ENCODE results near the gene GPC4.

GPC4 gene

DNA sequence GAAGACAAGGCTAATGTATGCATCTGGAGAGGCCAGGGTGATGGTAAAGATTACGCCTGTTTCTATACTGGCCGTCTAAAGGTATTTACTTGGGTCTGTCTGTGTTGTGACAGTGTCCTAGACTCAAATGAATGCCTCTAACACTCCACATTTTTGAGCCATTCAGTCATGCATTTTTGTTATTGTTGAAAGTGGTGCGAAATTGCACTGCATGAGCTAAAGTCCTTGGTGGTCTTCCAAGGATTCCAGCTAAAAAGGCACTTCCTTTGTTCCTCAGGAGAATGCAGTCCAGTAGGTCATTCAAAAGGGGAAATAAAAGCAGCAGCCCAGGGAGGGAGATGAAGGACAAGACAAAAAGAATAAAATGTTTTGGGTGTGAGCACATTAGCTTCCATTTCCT lies 3.0 kb downstream of the GPC4 start:
- DNase-seq (ENCODE audit: low read depth in 2 of 3, low spot score in 2 of 3): no peak

GRCh38 chrX:133410550-133410949 lies 4.7 kb downstream of the GPC4 start:
- DNase-seq (ENCODE audit: low read depth in 2 of 3, low spot score in 2 of 3): no peak

DNA sequence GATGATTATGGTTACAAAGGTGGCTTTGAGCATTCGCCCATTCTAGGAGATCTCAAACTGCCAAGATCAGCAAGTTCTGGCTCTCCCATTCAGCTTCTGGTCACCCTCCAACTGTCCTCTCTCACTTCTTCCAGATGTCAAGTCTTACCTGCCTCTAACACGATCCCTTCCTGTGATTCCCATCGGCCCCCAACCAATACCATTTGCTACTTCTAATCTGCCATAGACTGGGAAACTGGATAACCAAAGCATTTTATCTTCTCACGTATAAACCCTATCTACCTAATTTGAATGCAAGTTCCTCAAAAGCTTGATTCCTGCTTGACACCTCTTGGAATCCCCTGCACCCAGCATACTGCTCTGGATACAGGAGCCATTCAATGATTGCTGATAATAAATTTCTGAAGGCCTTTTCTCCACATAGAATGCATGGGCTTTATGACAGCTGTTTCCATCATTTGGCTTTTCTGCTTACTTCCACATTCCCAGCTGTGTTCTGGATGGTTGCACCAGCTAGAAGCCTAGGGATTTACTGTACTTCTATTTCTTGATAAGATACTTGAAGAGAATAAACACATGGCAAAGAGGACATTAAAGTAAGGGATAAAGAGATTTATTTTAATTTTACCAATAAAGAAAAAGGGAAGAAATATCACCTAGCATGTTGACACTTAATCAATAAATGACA lies 9.6 kb downstream of the GPC4 start:
- no peak for DNase-seq (ENCODE audit: low read depth in 2 of 3, low spot score in 2 of 3)

- DNase-seq (ENCODE audit: low read depth in 2 of 3, low spot score in 2 of 3): no peak
Observed at GRCh38 chrX:133403984-133404383, 11.3 kb downstream of the GPC4 start.

GRCh38 chrX:133402830-133403625 lies 12.3 kb downstream of the GPC4 start:
- DNase-seq (ENCODE audit: low read depth in 2 of 3, low spot score in 2 of 3): no peak

DNA sequence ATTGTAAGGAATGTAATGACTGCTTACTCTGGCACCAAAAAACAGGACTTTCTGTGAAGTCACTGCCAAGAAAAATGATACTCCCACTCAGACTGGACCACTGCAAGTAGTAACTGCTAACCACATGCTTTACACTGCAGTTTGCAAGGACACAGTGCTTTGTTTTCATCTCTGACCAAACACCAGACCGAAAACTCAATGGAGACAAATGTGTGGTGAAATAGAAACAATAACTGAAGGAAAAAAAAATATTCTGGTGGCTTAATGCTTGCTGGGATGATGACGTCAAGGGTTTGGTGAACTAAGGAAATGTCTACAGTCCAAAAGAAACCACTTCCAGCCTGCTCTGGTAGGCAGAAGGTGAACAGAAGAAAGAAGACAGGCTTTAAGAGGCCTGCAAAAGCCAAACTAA lies 13.2 kb downstream of the GPC4 start:
- DNase-seq (ENCODE audit: low read depth in 2 of 3, low spot score in 2 of 3): no peak

- DNase-seq (ENCODE audit: low read depth in 2 of 3, low spot score in 2 of 3): no peak
Observed at GRCh38 chrX:133401536-133401935, 13.8 kb downstream of the GPC4 start.

GRCh38 chrX:133399411-133399810 lies 15.9 kb downstream of the GPC4 start:
- DNase-seq (ENCODE audit: low read depth in 2 of 3, low spot score in 2 of 3): no peak

DNA sequence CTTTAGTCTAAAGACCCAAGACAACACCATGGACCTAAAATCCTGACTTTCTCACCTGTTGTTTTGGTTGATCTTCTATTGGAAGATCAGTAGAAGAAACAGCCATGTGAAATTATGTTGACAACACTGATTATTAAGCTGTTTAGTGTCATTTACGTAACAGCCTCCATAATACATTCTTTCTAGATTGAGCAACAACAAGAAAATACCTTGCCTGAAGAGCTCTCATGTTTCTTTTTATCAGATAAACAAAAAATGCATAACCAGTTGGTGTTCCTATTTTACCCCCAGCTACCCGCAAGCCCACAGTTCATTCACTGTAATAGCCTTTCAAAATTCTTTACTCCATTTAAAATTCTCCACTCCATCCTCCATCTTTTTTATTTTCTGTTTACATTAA lies 20.5 kb downstream of the GPC4 start:
- no peak for DNase-seq (ENCODE audit: low read depth in 2 of 3, low spot score in 2 of 3)

DNA sequence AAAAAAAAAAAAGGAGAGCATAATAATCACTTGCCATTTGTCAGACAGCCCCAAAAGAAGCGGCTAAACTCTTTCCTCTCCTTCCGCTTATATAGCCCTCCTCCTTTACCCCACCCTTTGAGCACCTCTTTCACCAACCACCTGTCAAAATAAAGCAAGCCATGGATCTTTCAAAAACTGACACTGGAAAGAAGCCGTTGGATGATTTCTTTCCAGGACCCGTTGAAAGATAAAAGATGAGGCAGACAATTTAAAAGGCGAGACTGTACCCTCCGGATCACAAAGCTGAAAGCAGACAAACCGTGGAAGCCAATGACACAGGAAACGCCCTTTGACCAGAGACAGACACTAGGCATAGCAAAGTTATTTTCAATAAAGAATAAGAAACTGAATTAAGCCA lies 22.6 kb downstream of the GPC4 start:
- DNase-seq (ENCODE audit: low read depth in 2 of 3, low spot score in 2 of 3): no peak

- no peak for DNase-seq (ENCODE audit: low read depth in 2 of 3, low spot score in 2 of 3)
Observed at GRCh38 chrX:133391111-133391510, 24.2 kb downstream of the GPC4 start.

- no peak for DNase-seq (ENCODE audit: low read depth in 2 of 3, low spot score in 2 of 3)
Observed at GRCh38 chrX:133390676-133391075, 24.6 kb downstream of the GPC4 start.

DNA sequence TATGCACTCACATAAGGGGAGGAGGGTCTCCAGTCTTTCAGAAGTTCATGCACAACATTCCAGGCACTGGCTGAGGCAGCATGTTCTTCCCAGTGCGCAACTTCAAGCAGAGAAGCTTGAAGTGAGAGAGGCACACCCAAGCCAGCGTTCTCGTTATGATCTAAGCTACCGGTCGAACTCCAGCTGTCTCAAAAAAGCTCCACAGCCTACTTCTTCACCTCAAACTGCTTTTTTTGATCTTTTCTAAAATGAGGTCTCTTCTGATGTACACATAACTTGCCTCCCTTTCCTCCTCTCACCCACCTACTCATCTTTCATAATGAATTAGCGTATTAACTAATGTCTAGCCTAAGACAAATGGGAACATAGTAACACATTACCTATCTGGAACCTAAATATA lies 25.3 kb downstream of the GPC4 start:
- DNase-seq (ENCODE audit: low read depth in 2 of 3, low spot score in 2 of 3): no peak

DNA sequence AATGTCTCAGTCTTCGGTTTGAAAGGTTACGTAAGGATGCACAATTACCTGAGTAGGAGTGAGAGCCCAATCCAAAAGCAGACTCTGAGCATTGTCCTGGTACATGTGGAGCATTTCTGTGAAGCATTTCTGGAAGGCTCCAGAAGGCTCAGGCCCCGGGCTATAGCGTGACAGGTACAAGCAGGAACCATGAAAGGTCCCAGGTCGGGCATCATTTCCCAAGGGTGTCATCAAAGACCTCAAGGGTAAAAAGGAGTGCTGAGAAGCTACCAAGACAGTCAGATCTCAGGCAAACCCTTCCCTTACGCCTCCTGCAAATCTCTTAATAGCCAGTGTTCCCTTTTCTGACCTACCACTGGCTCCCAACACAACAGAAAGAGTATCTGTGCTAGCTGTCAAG lies 30.8 kb downstream of the GPC4 start:
- DNase-seq (ENCODE audit: low read depth in 2 of 3, low spot score in 2 of 3): no peak

DNA sequence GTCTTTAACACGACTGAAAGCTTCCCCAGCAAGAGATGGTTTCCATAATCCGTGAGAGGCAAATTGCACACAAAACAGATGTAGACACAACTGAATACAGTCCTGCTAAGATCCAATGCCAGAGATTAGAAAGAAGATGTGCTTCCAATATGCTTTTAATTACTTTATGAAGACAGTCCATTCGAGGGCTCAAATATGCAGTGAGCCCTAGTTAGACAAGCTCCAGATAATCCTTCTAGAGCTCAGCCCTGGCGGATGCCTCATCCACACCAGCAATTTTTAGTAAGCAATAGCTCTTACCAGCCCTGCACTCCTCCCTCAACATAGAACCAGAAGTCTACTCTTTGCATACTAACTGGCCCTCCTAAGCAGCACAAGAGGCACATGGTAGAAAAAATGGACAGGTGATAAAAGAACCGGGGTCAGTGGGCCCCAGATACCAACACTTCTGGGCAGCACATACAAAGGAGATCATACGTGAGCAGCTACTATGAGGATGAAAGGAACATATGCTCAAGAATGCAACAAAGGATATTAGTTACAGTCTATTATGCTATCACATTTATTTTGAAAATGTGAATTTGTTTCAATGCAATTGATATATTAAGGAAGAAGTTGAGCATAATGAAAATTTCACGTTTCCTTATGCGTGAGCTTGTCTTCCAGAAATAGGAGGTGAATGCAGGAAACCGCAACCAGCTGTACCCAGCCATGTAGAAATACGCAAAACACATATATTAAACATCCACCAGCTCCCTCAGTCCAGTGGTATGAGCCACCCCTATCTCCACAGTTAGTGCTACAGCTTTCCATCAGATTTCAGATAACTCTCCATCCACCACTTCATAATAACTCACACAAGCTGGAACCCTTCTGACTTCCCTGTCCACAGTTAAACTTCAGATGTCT lies 34.3 kb downstream of the GPC4 start:
- no peak for DNase-seq (ENCODE audit: low read depth in 2 of 3, low spot score in 2 of 3)

DNA sequence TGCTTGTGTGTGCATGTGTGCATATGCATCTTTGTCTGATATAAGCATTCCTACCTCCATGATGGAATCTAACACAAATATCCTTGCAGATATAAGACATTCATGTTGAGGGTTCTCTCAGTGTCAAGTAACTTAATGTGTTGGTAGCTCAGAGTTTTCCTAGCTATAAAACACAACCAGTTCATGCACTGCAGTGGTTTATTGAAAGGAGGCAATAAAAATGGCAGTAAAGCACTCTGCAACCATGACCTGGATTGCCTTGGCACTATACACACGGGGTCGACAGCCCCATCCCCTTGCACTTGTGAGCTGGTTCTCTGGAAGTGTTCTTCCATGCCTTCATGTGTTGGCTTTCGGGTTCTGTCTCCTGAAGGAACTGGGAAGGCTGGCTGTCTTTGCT lies 38.9 kb downstream of the GPC4 start:
- DNase-seq (ENCODE audit: low read depth in 2 of 3, low spot score in 2 of 3): no peak

DNA sequence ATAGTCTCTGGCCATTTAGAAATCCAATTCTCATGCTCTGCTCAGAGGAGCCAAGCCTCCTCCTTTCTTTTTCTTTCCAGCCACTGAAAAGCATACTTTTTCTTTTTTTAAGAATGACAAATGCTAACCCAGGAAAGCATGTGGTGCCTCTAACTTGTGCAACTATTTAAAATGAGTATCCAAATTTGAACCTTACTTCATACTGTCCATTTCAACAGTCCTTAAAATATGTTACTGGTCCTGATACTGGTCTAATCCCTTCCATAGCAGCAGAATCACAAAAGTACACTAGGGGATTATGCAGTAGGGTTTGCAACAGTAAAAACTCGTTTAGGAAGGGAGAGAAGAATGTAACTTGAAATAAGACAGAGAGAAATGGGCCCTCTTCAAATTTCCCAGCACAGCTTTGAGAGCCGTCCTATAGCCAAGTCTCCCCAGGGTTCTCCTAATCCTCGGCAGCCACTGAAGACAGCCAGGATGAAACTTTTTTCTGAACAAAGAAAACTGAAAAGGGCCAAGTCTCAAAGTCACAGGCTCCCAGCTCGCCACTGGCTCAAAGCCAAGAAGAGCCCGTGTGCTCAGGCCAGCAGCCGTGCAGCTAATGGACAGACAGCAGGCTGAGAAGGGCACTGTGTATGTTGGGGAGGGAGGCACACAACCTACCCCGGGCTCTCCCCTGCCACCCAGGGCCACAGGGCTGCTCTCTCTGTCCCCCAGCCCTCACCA lies 39.5 kb downstream of the GPC4 start:
- DNase-seq (ENCODE audit: low read depth in 2 of 3, low spot score in 2 of 3): no peak

DNA sequence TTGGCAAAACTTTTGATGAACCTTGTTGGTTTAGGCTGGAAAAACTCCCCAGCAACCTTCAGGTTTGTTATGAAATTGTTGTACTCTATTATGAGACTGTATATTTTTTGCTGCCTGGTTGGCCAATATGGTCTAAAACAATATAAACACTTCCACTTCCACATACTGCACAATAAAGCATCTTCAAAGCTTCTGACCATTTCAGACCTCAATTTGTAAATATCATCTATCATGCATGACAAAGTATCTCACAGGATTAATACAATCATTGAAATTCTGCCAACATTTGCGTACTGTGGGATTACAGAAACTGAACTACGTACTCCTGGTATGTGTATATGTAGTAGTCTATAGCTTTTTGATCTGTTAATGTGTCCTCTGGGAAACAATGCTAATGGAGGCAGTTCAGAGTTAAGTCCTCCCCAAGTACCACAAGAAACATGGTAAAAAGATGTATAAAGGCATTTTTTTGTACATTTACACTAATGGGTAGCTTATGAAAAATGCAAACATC lies 40.4 kb downstream of the GPC4 start:
- DNase-seq (ENCODE audit: low read depth in 2 of 3, low spot score in 2 of 3): no peak

DNA sequence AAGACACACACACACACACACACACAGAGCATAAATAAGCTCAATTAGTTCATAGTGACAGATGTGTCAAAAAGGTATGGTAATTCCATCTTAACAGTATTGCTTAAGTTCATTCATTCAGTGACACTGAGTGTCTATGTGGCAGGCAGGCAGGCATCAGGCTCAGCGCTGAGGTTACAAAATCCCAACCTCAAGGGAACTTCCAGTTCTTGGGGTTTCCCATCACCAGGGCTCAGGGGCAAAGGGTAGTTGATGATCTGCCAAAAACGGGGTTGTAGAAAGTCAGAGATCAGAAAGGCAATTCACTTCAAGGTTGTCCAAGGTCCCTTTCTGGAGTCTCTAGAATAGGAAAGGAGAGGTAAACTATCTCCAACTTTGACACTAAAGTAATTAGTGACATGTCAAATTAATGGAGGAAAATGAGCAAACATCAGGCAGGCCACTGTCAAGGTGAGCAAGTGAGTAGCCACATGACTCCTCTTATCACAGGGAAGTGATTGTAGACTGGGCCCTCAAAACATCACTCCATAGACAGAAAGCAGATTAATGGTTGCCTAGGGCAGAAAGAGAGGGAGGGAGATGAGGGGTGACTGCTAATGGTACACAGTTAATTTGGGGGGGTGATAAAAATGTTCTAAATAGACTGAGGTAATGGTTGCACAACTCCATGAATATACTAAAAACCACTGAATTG lies 41.8 kb downstream of the GPC4 start:
- DNase-seq (ENCODE audit: low read depth in 2 of 3, low spot score in 2 of 3): no peak

DNA sequence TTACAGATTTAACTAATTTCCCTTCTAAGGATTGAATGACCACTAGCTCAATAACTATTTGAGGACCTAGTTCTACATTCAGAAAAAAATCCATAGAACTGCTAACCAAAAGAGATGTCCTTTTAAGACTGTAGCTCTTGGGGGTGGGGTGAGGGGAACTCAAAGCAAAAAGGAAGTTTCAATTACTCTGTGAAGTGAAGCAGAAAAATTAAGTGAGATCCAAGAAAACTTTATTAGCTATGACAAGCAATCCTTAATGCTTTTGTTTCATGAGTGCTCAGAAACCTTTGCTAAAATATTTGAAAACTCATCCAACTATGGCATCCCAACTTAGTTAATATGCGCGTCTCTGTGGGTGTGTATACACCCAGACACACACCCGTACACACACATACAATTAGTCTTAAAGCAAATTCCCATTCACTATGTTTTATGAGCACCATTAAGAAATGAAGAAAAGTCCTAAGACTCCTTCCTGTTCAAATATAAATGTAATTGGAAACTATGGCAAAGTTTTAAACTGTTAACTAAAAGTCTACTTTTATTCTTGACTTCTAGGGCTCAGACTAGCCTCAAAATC lies 44.5 kb downstream of the GPC4 start:
- no peak for DNase-seq (ENCODE audit: low read depth in 2 of 3, low spot score in 2 of 3)

Data from activated CD8-positive, alpha-beta memory T cell treated with anti-CD3 and anti-CD28 coated beads for 48 hours (primary cell).